OCI-LY1 (cell line): ENCODE measurements around the gene CUX1.

Experiments
- H2AFZ ChIP-seq: fragments of 200-600 bp; sonication (generic), shearing (Covaris generic); 2 replicates; pipeline ENCODE4 v1.6.0; 2014; ENCODE audit warnings: antibody characterized with exemption, mild to moderate bottlenecking, low read length
- H3F3A ChIP-seq: fragments of 200-600 bp; sonication (generic), shearing (Covaris generic); 2 replicates; pipeline ENCODE4 v1.6.0; 2014; ENCODE audit warnings: mild to moderate bottlenecking, antibody characterized with exemption, low read length, moderate library complexity; ENCODE audit not compliant: insufficient read depth
- H3K27ac ChIP-seq: fragments of 200-600 bp; sonication (generic); 2 replicates; pipeline ENCODE4 v1.5.1; 2014; ENCODE audit warnings: low read length, mixed run types, mild to moderate bottlenecking, low read depth; ENCODE audit not compliant: poor library complexity, severe bottlenecking
- H3K27me3 ChIP-seq: fragments of 200-600 bp; sonication (generic); 2 replicates; pipeline ENCODE4 v1.6.0; 2014; ENCODE audit warnings: antibody characterized with exemption, mild to moderate bottlenecking, low read length, moderate library complexity; ENCODE audit not compliant: insufficient read depth
- H3K36me3 ChIP-seq: fragments of 200-600 bp; sonication (generic); 2 replicates; pipeline ENCODE4 v1.6.1; 2014; ENCODE audit warnings: mild to moderate bottlenecking, antibody characterized with exemption, low read length, moderate library complexity, mixed read lengths; ENCODE audit not compliant: insufficient read depth
- H3K4me1 ChIP-seq: fragments of 200-600 bp; sonication (generic); 2 replicates; pipeline ENCODE4 v1.5.1; 2014; ENCODE audit warnings: mild to moderate bottlenecking, low read length, moderate library complexity; ENCODE audit not compliant: insufficient read depth, severe bottlenecking
- H3K4me2 ChIP-seq: fragments of 200-600 bp; sonication (generic), shearing (Covaris generic); 2 replicates; pipeline ENCODE4 v1.6.1; 2014; ENCODE audit warnings: low read length
- H3K4me3 ChIP-seq: fragments of 200-600 bp; sonication (generic); 2 replicates; pipeline ENCODE4 v1.5.1; 2014; ENCODE audit warnings: low read length, low read depth, mild to moderate bottlenecking, mixed read lengths; ENCODE audit not compliant: poor library complexity, severe bottlenecking
- H3K79me2 ChIP-seq: fragments of 200-600 bp; shearing (Covaris generic); 2 replicates; pipeline ENCODE4 v1.6.1; 2016; ENCODE audit warnings: mixed run types, low read length, mixed read lengths; ENCODE audit not compliant: insufficient read depth
- H3K9ac ChIP-seq: fragments of 200-600 bp; sonication (generic), shearing (Covaris generic); 2 replicates; pipeline ENCODE4 v1.6.1; 2014; ENCODE audit warnings: mild to moderate bottlenecking, low read length, mixed read lengths
- H3K9me2 ChIP-seq: fragments of 200-600 bp; sonication (generic), shearing (Covaris generic); 2 replicates; pipeline ENCODE4 v1.6.1; 2014; ENCODE audit warnings: low read depth, mild to moderate bottlenecking, low read length, mixed read lengths
- H3K9me3 ChIP-seq: fragments of 200-600 bp; shearing (Covaris generic); 2 replicates; pipeline ENCODE4 v1.6.1; 2014; ENCODE audit warnings: low read length, mixed read lengths
- H4K20me1 ChIP-seq: fragments of 200-600 bp; sonication (generic), shearing (Covaris generic); 2 replicates; pipeline ENCODE4 v1.6.0; 2016; ENCODE audit warnings: mild to moderate bottlenecking, low read length; ENCODE audit not compliant: insufficient read depth
- CTCF ChIP-seq: fragments of 200-600 bp; sonication (generic), shearing (Covaris generic); IDR thresholded peaks from 2 replicates; pipeline ENCODE4 v1.5.1; 2017; ENCODE audit warnings: mild to moderate bottlenecking, antibody characterized with exemption, low read length, moderate library complexity, mixed read lengths
- EZH2 ChIP-seq: fragments of 200-600 bp; sonication (generic), shearing (Covaris generic); IDR thresholded peaks from 2 replicates; pipeline ENCODE4 v1.8.0; 2017; ENCODE audit warnings: borderline replicate concordance, mixed run types, mild to moderate bottlenecking, antibody characterized with exemption, low read length, moderate library complexity, mixed read lengths

CUX1 gene

GRCh38 chr7:102291916-102292267, 474.5 kb downstream of the CUX1 start:
- no peak overlapping the region for H2AFZ ChIP-seq
- H3F3A ChIP-seq = peaks cover 6% of the 10 kb centered on the region; the same call in 1 of the 2 replicates
- no peaks in the 10 kb centered on the region for H3K27me3 ChIP-seq
- H4K20me1 ChIP-seq = no peaks in the 10 kb centered on the region
- peak overlapping the region; percentile 8 for H3K4me3 ChIP-seq
- peaks cover 31% of the 10 kb centered on the region for H3K79me2 ChIP-seq
- H3K9me3 ChIP-seq = no peaks in the 10 kb centered on the region
- H3K9ac ChIP-seq = peak overlapping the region; percentile 21
- no peaks in the 10 kb centered on the region for H3K9me2 ChIP-seq
- H3K4me1 ChIP-seq = peaks cover 83% of the 10 kb centered on the region
- no peak for TF ChIP-seq CTCF
- TF ChIP-seq EZH2 = no peak
- H3K27ac ChIP-seq = peak overlapping the region; percentile 91
- H3K4me2 ChIP-seq = peak overlapping the region; percentile 59
- peaks cover 11% of the 10 kb centered on the region; the same call in 1 of the 2 replicates for H3K36me3 ChIP-seq

GRCh38 chr7:102292813-102293798, 475.7 kb downstream of the CUX1 start:
- H3K4me2 ChIP-seq = peak overlapping the region; percentile 60
- peak overlapping the region; percentile 46 for H3K4me3 ChIP-seq
- H3K9me2 ChIP-seq = no peaks in the 10 kb centered on the region
- H3K79me2 ChIP-seq = peaks cover 34% of the 10 kb centered on the region
- peaks cover 79% of the 10 kb centered on the region for H3K4me1 ChIP-seq
- peaks cover 6% of the 10 kb centered on the region; the same call in 1 of the 2 replicates for H3F3A ChIP-seq
- H3K36me3 ChIP-seq = peaks cover 14% of the 10 kb centered on the region; the same call in 1 of the 2 replicates
- H3K9ac ChIP-seq = peak overlapping the region; percentile 47; the same call in 1 of the 2 replicates
- H4K20me1 ChIP-seq = no peaks in the 10 kb centered on the region
- no peak overlapping the region for H2AFZ ChIP-seq
- no peaks in the 10 kb centered on the region for H3K9me3 ChIP-seq
- no peaks in the 10 kb centered on the region for H3K27me3 ChIP-seq
- peak overlapping the region; percentile 68 for H3K27ac ChIP-seq
- no peak for TF ChIP-seq EZH2
- TF ChIP-seq CTCF = no peak

DNA sequence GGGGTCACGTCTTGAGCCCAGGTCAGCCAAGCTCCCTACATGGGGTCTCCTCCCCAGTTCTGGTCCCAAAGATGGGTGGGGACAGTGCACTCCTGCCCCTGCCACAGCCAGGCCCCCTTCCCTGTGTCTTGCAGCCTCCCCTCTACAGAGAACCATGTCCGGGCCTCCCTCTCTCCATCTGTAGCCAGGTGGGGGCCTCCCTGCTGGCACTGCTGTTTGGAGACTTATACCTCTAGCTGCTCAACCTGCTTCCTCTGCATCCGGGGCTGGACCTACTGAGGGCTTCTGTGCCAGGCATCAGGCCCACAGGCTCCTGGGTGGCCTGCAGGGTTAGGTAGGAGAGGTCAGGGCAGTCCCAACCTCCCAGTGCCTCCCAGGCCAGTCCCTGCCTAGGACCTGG, 477.2 kb downstream of the CUX1 start:
- peaks cover 64% of the 10 kb centered on the region for H3K4me1 ChIP-seq
- H3K36me3 ChIP-seq = peaks cover 14% of the 10 kb centered on the region; the same call in 1 of the 2 replicates
- TF ChIP-seq CTCF (no peak), EZH2 (no peak)
- H3K27ac ChIP-seq = peak overlapping the region; percentile 68
- peak overlapping the region; percentile 60; the same call in 1 of the 2 replicates for H3K4me2 ChIP-seq
- no peaks in the 10 kb centered on the region for H3K9me2 ChIP-seq
- H4K20me1 ChIP-seq = no peaks in the 10 kb centered on the region
- H3F3A ChIP-seq = no peaks in the 10 kb centered on the region
- no peak overlapping the region for H2AFZ ChIP-seq
- peak overlapping the region; percentile 6; the same call in 1 of the 2 replicates for H3K9ac ChIP-seq
- no peaks in the 10 kb centered on the region for H3K9me3 ChIP-seq
- H3K27me3 ChIP-seq = no peaks in the 10 kb centered on the region
- peaks cover 20% of the 10 kb centered on the region; the same call in 1 of the 2 replicates for H3K79me2 ChIP-seq
- H3K4me3 ChIP-seq = no peak overlapping the region
